HEK293T (cell line): ENCODE measurements around the gene KRTAP4-4.
"Not testable (repeated sequence)": the region's sequence is repeated elsewhere in the genome, so short reads cannot be mapped to it uniquely, and the experiment has no call there.

Source experiments
- BHLHE40 ChIP-seq: fragments of 450-650 bp; IDR thresholded peaks from 2 replicates; pipeline ENCODE4 v1.6.1; 2016; ENCODE audit warnings: mild to moderate bottlenecking, moderate library complexity, borderline replicate concordance
- FOXM1 ChIP-seq: fragments of 450-650 bp; IDR thresholded peaks from 2 replicates; pipeline ENCODE4 v1.6.1; 2017; ENCODE audit warnings: mild to moderate bottlenecking, borderline replicate concordance
- HDGF ChIP-seq: fragments of 450-650 bp; IDR thresholded peaks from 2 replicates; pipeline ENCODE4 v1.6.1; 2017; ENCODE audit warnings: antibody characterized with exemption, borderline replicate concordance
- LEF1 ChIP-seq: fragments of 450-650 bp; IDR thresholded peaks from 2 replicates; pipeline ENCODE4 v1.6.1; 2017; ENCODE audit warnings: mild to moderate bottlenecking, borderline replicate concordance
- SUZ12 ChIP-seq: fragments of 450-650 bp; IDR thresholded peaks from 2 replicates; pipeline ENCODE4 v1.6.1; 2016; ENCODE audit warnings: mild to moderate bottlenecking

DNA sequence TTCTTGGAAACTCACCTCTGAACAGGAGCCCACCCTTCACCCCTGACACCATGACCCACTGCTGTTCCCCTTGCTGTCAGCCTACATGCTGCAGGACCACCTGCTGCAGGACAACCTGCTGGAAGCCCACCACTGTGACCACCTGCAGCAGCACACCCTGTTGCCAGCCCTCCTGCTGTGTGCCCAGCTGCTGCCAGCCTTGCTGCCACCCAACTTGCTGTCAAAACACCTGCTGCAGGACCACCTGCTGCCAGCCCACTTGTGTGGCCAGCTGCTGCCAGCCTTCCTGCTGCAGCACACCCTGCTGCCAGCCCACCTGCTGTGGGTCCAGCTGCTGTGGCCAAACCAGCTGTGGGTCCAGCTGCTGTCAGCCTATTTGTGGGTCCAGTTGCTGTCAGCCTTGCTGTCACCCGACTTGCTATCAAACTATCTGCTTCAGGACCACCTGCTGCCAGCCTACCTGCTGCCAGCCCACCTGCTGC is 29.3 kb upstream of the KRTAP4-4 start, which contains the start of gene KRTAP9-1:
- TF ChIP-seq HDGF, LEF1, FOXM1, SUZ12, BHLHE40: not testable (repeated sequence)
